Limb (tissue), 2 donors: Measurements from ENCODE around the gene MVD.

ENCODE experiments used
- DNase-seq, 2 donors: peaks; one replicate each; pipeline ENCODE4 v3.0.0-alpha.2; 2016; ENCODE audit errors: extremely low spot score in 2 of 2

The MVD gene

DNA sequence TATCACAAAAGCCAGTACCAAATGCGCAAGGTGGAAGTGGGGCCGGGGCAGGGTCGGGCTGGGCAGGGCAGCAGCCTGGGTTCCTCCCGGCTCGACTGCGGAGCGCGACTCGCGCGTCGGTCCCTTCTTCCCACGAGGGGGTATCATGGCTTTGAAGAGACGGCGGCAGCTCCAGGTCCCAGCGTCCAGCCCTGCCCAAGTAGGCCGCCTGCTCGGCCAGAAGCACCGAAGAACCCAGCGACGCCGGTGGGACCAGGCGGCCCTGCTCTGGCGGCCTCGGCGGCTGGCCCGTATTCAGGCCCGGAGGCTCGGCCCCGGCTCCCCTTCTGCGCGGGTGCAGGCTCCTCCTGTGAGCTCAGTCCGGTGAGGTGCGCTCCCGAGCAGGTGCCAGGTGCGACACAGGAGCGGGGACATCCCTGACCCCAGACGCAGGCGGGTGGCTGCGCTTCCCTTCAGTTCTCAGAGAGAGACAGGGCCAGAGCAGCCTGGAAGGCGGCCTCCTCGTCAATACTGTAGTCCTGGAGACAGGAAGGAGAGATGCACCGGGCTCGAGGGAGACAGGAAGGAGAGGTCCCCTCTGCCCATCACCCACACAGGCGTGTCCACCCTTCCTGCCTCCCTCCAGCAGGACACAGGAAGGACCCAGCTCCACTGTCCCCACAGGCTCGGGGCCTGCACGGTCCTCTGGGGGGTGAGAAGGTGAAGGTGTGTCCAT, 34.4 kb upstream of the MVD start:
- no peak for DNase-seq

DNA sequence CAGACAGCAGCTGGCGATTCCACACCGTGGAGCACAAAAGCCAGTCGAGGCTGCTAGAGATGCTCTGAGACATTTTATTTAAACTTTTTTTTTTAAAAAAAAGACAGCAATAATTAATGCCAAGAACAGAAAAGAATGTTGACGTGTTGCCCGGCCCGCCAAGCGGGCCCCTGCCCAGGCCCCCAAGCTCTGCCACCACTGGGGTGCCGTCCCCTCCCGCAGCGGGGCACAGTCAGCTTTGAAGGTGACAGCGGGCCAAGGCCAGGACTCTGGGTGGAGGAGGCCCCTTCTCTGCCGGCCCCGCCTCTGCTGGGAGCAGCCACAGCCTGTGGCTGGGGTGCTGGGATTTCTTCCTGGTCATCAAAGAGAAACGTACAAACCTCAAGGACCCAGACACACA, 33.5 kb upstream of the MVD start:
- no peak for DNase-seq

DNA sequence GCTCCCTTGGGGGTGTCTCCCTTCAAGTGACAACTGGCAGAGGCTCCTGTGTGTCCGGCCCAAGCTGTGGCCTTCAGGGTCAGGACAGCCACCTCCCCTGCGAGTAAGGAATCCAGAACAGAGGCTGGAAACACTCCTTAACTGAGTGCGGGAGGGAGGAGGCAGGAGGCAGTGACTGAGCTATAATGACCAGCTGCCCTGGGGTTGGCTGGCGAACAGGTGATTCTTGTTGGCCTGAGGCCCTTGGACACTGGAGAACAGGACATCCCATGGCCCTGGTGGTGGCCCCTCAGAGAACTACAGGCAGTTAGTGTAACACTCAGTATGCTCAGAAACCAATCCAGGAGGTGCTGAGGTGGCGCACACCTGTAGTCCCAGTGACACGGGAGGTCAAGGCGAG, 32.9 kb upstream of the MVD start:
- no peak for DNase-seq

DNA sequence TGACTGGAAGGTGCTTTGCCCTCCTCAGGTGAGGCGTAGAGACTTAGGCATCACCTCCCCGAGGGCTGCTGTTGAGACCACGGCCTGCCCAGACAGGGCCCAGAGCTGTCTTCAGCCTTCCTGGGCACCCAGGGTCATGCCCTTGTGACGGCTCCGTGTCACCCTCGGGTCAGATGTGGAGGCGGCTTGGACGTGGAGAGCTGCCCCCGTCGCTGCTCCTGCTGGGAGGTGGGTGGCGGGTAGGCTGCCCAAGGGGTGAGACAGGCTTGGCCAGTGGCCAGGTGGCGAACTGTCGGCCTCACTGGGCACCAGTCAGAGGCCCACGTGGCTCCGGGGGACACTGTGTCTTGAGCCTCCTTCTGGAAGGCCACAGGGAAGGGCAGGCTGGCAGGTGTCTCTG, 32.3 kb upstream of the MVD start:
- no peak for DNase-seq

DNA sequence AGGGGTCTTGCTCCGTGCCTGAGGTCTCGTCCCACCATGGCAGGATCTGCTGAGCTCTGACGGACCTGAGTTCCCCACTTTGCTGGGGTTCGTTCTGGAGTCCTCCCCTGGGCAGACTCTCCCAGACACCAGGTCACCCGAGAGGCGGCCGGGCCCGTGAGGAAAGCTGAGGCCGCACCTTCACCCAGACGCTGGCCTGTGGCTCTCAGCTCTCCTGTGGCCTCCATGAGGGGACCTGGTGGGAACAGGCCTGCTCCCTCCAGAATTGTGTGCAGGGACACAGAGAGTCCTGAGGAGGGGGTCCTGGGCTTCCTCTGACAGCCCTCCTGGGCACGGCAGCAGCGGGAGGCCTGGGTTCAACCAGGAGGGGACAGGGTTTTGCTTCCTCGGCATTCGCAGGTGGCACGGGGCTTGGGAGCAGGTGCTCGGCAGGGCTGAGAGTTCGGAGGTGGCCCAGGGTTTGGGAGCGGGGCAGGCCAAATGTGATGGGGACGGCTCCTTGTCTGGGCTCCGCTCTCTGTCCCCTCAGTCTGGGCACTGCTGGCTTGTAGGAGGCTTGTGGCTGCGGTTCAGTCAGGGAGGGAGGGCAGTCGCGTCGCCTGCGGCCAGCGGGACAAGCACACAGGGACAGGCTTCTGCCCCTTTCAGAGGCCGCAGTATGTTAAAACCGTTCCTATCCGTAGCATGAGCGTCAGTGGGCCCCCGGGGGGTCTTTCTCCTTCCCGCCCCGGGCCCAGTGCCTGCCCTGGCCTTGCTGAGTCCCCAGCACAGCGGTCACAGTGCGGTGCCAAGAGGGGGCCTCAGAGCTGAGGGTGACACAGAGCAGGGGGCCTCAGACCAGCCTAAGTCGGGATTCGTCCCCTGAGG, 31.6 kb upstream of the MVD start:
- DNase-seq, result no peak

DNA sequence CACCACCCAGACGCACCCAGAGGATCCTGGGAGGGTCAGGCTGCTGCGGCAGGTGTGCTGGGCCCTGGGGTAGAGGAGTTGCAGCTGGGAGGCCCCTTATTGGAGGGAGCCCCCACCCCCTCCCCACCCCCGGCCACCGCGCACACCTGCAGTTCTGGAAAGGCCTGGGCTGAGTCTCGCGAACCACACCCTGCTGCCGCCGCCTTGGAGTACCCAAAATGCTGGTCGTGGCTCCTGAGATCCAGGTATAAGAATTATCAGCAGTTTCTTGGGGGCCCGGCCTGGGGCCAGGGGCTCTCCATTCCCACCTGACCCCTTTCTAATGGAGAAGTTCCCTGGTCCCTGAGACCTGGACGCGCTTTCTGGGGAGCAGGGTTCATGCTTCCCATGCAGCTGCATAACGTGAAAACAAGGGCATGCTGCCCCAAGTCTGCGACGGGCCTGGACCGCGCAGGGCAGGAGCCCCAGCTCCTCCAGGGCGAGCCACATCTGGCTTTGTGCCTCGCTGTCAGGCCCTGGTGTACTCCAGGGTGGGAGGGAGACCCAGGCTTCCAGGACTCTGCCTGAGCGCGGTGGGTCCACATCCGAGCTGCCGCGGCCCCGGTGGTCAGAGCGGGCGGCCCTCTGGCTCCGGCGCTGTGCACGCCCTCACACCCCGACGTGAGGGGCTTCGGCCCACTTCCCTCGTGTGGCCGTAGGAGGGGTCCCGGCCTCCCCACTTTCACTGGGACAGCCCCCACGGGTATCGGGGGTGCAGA, 30.7 kb upstream of the MVD start:
- DNase-seq, result no peak

DNA sequence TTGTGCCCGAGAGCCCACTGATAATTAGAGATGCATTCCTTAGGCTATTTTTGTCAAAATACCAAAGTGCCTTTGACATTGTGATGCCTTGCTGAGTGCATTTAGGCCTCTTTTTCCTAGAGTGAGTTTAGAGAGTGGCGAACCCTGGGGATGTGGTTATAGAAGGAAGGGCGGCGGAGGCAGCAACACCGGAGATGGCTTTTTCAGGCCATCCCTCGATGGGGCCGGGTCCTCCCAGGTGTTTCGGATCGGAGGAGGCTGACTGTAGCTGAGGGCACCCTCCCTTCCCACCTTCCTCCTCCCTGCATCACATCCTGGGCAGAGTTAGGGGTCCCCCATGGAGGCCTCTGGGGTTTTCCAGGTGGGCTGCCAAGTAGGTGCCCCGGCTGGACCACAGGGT, 30.0 kb upstream of the MVD start:
- DNase-seq, result no peak

DNA sequence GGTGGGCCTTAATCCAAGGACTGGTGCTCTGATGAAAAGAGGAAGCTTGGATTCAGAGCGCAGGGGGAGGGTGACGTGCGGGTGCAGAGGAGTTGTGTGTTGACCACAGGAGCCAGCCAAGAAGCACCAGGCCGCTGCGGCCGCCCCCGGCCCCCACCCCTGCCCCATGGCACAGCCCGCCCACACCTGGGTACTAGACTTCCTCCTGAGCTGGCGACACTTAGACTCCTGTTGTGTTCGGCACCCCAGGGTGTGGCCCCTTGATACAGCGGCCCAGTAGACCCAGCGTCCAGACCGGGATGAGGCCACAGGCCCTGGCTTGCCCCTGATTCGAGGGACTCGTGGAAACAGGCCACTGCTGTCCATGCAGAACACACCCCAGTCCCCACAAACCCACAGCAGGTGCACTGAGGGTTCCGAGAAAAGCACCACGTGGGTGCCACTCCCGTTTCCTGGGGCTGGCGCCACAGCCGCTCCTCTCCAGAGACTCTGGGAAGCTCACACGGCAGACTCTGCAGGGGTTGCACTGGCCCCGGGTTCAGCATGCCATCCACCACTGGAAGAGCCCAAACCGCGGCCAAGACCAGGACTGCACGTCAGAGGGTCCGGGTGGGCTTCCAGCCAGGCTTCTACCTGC, 29.2 kb upstream of the MVD start:
- DNase-seq, result no peak

DNA sequence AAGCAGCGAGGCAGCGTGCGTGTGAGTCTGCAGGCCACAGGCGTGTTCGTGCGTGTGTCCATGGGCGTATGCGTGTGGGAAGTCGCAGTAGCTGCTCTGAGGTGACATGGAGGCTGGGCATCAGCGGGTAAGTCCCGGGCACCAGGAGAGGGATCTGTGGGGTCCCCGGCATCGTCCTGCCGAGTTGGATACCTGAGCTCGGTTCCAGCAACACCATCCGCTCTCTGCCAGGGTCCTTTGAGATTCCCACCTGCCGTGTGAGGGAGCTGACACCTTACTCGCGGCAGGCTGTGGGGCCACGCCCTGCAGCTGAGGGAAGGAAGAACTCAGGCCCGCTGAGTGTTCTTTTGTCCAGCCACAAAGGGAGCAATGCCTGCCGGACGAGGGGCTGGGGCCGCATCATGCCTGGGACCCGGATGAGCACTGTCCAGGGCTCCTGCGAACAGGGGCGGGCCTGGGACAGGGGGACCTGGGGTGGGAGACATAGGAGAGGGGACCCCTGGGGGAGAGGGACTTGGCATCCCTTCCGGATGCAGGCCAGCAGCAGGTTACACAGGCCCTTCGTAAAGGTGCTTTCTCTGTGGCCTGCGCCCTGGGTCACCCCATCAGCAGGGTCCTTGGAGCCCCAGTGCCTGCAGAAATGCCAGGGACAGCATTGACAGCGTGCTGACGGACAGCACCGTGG, 28.4 kb upstream of the MVD start:
- no peak for DNase-seq

DNA sequence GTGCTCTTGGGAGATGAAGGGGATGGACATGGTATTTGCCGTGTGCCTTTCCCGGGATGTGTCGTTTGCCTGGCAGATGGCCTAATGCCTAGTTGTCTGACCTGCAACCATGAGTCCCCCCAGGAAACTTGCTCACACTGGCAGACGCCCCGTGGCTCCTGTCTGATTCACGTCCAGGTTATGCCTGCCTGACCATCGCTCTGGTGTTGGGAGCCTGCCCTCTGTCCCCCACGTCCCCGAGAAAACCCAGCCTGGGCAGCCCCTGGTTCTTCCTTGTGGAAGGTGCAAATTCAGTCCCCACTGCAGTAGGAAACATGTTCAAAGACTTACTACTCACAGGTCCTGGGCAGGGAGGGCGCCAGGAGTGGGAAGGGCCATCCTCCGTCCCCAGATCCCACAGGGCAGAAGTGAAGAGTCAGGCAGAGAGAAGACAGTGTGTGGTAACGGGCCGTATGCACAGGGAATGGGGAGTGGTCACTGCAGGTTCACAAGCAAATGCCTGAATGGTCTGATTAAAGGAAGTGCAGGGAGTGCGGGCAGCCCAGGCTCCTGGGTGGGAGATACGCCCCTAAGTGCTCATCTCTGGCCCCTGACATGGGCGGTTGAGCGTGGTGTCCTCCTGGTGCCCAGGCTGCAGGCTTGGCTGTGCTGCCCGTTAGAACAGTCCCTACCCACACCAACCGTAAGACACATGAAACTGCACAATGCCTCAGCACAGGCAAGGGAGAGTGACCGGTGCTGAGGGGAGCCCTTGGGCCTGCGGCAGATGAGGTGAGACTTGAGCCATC, 27.6 kb upstream of the MVD start:
- DNase-seq, result no peak

DNA sequence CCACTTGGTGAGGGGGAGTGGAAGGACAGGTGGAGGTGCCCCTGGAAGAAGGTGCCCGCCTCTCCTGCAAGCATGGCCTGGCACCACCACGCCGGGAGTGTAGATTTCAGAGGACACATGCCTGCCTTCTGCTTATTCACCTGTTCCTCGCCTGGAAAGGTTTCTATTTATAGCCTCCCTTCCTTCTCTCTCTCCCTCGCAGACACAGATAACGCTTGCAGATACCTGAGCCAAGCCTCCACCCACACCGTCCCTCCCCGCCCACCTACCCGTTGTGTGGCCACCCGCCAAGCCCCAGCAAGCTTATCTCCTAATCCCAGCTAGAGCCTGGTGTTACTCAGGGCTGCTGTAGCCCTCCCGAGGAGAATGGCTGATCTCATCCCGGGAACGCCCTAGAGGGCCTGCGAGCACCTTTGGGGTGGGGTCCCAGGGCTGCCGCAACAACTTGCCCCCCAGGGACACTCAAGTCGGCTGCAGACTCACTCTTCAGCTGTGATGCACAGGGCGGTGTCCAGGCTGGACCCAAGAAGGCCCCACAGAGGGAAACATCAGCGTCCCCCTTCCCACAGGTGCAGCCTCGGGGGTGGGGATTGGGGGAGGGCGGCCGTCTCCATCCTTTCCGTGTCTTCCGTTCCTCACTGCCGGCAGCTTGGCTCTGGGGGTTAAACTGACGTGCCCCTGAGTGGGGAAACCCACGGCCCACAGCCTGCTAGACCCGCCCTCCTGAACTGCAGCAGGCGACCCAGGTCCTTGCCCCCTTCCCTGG, 25.3 kb upstream of the MVD start:
- DNase-seq, result no peak

DNA sequence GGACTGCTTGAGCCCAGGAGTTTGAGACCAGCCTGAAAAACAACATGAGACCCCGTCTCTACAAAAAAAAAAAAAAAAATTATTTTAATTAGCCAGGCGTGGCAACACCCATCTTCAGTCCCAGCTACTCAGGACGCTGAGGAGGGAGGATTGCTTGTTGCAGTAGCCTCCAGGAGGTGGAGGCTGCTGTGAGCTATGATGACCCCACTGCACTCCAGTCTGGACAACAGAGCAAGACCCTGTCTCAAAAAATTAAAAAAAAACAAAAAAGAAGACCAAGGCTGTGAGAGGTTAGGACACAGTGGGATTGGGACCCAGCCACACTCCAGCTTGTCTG, 24.8 kb upstream of the MVD start:
- DNase-seq, result no peak

DNA sequence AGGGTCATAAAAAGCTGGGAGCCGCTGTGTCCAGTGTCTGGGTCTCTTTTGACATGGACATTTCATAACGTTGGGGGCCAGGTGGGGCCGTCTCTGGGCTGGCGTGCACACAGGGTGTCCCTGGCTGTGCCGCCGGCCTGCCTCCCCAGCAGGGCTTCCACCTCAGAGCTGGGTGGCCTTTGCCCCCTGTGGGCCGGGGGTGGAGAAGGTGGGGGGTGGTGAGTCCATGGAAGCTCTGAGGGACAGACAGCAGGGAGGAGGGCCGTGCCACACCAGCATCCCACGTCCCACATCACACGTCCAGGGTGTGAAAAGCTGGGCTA, 24.3 kb upstream of the MVD start:
- DNase-seq, result no peak

DNA sequence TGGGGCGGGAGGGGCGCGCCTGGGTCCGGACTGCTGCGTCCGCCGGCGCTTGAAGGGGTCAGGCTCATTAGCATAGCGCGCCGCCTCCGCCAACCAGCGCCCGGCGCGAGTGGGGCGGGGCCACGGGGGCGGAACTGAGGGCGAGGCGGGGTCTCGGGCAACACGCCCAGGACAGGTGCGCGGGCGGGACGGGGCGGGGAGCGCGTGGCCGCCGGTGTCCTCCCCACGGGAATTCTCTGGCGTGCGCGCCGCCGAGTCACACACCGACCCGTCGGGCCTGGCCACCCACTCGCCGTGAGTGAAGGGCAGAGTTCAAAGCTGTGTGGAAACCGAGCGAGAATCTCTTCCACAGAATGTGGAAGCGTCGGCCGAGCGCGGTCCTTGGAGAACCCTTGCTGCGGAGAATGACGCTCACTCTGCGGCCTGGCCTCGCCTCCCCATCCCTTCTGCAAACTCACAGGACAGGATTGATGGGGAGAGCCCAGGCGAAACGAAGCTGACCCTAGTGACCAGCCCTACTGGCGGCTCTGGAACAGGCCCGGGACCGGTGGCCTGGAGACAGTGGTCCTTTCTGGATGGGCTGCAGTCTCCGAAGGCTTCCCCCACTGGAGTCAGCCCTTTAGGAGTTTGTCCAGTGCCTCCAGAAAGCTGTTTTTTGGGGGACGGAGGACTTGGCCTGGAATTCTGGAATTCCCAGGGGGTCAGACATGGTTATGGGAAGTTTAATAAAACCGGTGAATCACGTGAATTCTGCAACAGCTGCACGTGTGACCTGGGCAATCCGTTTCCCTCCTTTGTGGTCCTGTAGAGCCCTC, 23.8 kb upstream of the MVD start, which contains the start of gene SNAI3:
SNAI3 (minus strand) TSS at position 69 of the 815 bp plus-strand sequence. CDS start 101 bp downstream, outside the sequence.
- peak; percentile 40 to 83 for DNase-seq

DNA sequence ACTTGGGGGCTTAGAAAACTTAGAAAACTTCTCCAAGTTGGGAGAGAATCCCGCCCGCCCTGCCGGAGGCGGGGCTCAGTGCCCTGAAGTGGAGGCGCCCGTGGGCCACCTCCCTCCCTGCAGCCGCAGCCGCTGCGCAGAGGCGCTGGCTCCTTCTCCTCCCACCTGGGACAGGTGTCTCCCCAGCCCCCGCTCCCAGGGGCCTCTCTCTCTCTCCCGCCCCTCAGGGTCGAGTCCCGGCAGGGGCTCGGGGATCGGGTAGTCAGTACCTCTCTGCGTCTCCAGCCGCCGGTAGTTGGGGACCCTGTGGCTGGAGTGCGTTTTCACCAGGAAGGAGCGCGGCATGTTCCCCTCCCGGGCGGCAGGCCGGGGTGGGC, 23.2 kb upstream of the MVD start:
- DNase-seq, result no peak

DNA sequence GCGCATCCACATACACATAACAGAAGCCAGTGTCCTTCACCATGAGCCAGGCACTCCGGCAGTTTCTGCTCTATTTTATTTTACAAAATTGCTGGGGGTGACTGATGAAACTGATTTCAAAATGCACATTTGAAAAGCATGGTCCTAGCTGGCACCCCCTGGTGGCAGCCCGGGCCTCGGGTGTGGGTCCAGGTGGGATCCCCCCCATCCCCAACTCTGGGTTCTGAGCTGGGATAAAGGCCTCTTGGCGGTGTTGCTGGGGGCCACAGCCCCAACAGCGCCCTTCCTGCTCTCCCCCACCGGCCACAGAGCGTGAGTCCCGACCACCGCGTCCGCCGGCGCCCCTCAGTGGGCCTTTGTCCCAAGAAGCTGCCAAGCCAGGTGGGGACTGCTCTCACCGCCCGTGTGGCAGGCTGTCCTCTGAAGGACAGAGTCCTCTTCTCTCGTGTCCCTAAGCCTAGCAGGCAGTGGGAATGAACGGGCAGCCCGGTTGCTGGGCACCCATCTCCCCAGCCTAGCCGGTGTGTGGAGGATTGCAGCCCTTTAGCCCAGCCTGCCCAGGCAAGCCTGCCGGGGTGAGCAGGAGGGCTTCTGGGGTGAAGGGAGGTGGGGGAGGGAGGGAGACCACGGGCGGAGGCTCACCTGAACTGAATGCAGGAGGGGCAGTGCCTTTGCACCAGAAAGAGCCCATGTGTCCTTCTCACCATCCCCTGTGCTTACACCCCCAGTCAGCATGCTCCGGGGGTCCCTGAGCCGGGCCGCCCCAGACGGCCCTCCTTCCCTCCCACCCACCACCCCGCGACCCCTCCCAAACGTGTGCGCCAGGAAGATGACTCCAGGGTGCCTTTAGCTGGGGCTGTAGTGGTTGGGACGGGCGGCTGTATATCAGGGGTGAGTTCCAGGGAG, 22.5 kb upstream of the MVD start:
- no peak for DNase-seq

DNA sequence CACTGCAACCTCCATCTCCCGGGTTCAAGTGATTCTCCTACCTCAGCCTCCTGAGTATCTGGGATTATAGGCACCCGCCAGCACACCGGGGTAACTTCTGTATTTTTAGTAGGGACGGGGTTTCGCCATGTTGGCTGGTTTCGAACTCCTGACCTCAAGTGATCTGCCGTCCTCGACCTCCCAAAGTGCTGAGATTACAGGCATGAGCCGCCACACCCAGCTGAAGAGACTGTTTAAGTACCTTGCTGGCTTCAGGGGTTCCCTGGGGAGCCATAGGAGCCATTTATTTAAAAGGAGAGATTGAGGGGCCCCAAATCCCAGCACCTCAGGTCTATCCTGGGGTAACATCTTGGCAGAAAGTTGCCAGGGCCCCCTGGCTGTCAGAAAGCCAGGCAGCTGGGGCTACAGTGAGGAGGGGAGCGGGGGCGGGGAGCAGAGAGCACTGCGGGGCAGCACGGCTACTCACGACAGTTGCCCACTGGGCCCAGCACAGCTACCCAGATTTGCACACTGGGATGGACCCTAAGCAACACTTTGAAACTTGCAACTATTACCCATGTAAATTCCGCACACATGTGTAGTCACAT, 21.8 kb upstream of the MVD start:
- DNase-seq, result no peak
